Colonic mucosa (tissue), 4 donors: Measurements from ENCODE around the gene ATAD2B. TPM values are rescaled to one million over a fixed set of nuclear protein-coding genes. Genes with fewer than 3 reads are reported as not detected.
"Not testable (repeated sequence)": the region's sequence is repeated elsewhere in the genome, so short reads cannot be mapped to it uniquely, and the experiment has no call there.

Experiments
- DNase-seq: peaks from one replicate; pipeline ENCODE4 v3.0.0-alpha.2; 2020
- H3K27ac ChIP-seq: fragments of 200-600 bp; one replicate; pipeline ENCODE4 v1.8.0; 2021
- H3K27me3 ChIP-seq: fragments of 200-600 bp; one replicate; pipeline ENCODE4 v1.8.0; 2021
- H3K36me3 ChIP-seq: fragments of 200-600 bp; one replicate; pipeline ENCODE4 v1.8.0; 2021
- H3K4me1 ChIP-seq: fragments of 200-600 bp; one replicate; pipeline ENCODE4 v1.8.0; 2021; ENCODE audit warnings: mild to moderate bottlenecking
- H3K4me3 ChIP-seq: fragments of 200-600 bp; one replicate; pipeline ENCODE4 v1.8.0; 2021
- H3K9ac ChIP-seq, 2 donors: one replicate each; pipeline ENCODE4 v1.7.0; 2013; ENCODE audit warnings: control low read depth in 2 of 2, low read depth in 2 of 2, low read length in 2 of 2
- H3K9me3 ChIP-seq: fragments of 200-600 bp; one replicate; pipeline ENCODE4 v1.8.0; 2021
- CTCF ChIP-seq: fragments of 200-600 bp; IDR thresholded peaks from one replicate; pipeline ENCODE4 v1.8.0; 2022; ENCODE audit warnings: antibody characterized with exemption, mild to moderate bottlenecking
- intact Hi-C: fragments of 100-400 bp; cut with DNase I; formaldehyde crosslinking; loops from one replicate; pipeline ENCODE4 v1.14.1; 2022
- total RNA-seq, 2 donors: library from RNA; stranded (reverse); fragmentation: NEBNext Ultra II Directional in 1 of 2; extraction: Animal tissue kit (Norgen Biotek cat#: 25700) in 1 of 2; gene quantifications; one replicate each; pipeline ENCODE4 v1.2.1, GENCODE V29; 2021
- donor health status: healthy.
- donor health status: DM: no; HTN: no; CAD: no.
- donor health status: DM: no; HTN: no; CAD: no.

The ATAD2B gene
- 10 to 100 TPM; 19.2 to 21.7 TPM for total RNA-seq

DNA sequence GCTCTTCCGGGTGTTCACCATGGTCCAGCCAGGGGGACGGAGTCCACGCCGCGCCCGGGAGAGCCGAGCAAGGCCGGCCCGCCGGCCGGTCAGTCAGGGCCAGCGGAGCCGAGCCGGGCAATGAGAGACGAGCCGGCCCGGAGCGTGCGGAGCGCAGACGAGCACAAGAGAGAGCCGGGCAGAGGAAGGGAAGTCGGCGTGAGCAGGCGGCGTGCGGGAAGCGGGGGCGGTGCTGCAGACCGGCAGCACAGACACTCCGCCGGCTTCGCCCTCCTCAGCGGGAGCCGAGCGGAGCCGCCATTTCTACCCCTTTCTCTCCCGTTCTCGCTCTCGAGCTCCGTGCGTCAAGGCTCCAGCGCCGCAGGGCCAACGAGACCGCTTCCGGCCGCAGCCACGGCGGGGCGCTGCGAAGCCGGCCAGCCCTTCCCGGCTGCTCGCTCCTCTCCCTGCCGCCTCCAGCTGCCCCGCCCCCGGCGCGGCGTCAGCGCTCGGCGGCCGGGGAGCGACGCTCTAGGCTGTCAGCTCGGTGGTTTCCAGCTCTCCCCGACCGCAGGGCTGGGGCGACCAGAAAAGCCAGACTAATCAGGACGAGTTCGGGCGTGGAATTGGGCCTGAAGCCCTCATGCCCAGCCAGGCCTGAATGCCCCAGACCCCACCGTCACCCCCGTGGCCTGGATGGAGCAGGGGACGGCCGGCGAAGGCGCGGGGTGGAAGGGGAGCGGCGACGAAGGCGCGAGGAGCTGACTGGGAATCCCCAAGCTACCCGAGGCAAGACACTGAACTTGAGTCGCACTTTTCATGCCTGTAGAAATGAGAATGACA is at the start of gene ATAD2B:
Gene ATAD2B (minus strand): TSS at position 374 of the 822 bp plus-strand sequence. CDS start 353 bp downstream, at position 21.
- peak; percentile 91 for DNase-seq
- intact Hi-C loops, result no loop called here
- TF ChIP-seq CTCF, result peak; percentile 81
- H3K4me3 ChIP-seq, result peak within 1 kb of the TSS; percentile 92
- H3K9ac ChIP-seq, result peak within 1 kb of the TSS; percentile 90 to 94
- H3K27me3 ChIP-seq, result no peaks in the 10 kb centered on the region
- peaks cover 8% of the 10 kb centered on the region for H3K4me1 ChIP-seq
- no peaks in the 10 kb centered on the region for H3K36me3 ChIP-seq
- no peaks in the 10 kb centered on the region for H3K9me3 ChIP-seq
- peak within 1 kb of the TSS; percentile 99 for H3K27ac ChIP-seq

DNA sequence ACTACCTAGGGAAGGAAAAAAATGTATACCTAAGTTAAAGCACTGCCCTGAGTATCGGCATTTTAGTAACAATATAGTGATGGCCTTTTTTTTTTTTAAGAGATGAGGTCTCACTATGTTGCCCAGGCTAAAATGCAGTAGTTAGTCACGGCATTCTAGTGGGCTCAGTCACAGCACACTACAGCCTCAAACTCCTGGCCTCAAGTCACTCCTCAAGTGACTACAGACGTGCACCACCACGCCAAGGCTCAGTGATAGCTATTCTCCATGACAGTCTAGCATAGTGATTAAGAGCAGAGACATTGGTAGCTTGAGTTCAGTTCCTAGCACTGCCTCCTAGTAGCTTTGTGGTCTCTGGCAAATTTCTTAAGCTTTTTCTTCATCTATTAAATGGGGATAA is 40.9 kb upstream of the ATAD2B start:
- Histone ChIP-seq H3K27me3 (no peaks in the 10 kb centered on the region), H3K9me3 (no peaks in the 10 kb centered on the region), H3K4me1 (no peaks in the 10 kb centered on the region), H3K36me3 (no peaks in the 10 kb centered on the region), H3K27ac (no peak overlapping the region), H3K9ac (no peak overlapping the region), H3K4me3 (no peak overlapping the region)
- no peak for DNase-seq
- intact Hi-C loops, result no loop called here
- TF ChIP-seq CTCF, result no peak

GRCh38 chr2:23954325-23955014 is 27.5 kb upstream of the ATAD2B start:
- no peak for DNase-seq
- Histone ChIP-seq H3K27me3 (no peaks in the 10 kb centered on the region), H3K4me1 (no peaks in the 10 kb centered on the region), H3K36me3 (no peaks in the 10 kb centered on the region), H3K27ac (no peak overlapping the region), H3K9me3 (no peaks in the 10 kb centered on the region), H3K9ac (no peak overlapping the region), H3K4me3 (no peak overlapping the region)
- TF ChIP-seq CTCF, result no peak
- intact Hi-C loops, result no loop called here

- Histone ChIP-seq H3K27ac (no peak overlapping the region), H3K4me1 (no peaks in the 10 kb centered on the region), H3K27me3 (no peaks in the 10 kb centered on the region), H3K9me3 (no peaks in the 10 kb centered on the region), H3K36me3 (no peaks in the 10 kb centered on the region), H3K4me3 (no peak overlapping the region), H3K9ac (no peak overlapping the region)
- intact Hi-C loops, result no loop called here
- no peak for DNase-seq
- TF ChIP-seq CTCF, result no peak
These were observed 26.7 kb upstream of the ATAD2B start for GRCh38 chr2:23953625-23954024.

GRCh38 chr2:23952558-23952957 is 25.6 kb upstream of the ATAD2B start:
- H3K4me3 ChIP-seq, H3K9ac ChIP-seq, H3K4me1 ChIP-seq, H3K36me3 ChIP-seq, H3K27ac ChIP-seq, intact Hi-C loops, DNase-seq, H3K9me3 ChIP-seq, H3K27me3 ChIP-seq: not testable (repeated sequence)

GRCh38 chr2:23947350-23947749 is 20.4 kb upstream of the ATAD2B start:
- Histone ChIP-seq H3K4me3 (no peak overlapping the region), H3K4me1 (no peaks in the 10 kb centered on the region), H3K36me3 (no peaks in the 10 kb centered on the region), H3K27ac (no peak overlapping the region), H3K9ac (no peak overlapping the region), H3K27me3 (no peaks in the 10 kb centered on the region), H3K9me3 (no peaks in the 10 kb centered on the region)
- no peak for TF ChIP-seq CTCF
- intact Hi-C loops, result no loop called here
- no peak for DNase-seq
